ENCODE results near the gene RESP18. TPM values are rescaled to one million over a fixed set of nuclear protein-coding genes. Genes with fewer than 3 reads are reported as not detected.

RESP18 gene
- total RNA-seq, 1 donor from 2014 or later: not detected

- Mint-ChIP-seq H3K27ac (no peak overlapping the region), H3K27me3 (ENCODE audit: low read depth) (no peaks in the 10 kb centered on the region), H3K4me1 (ENCODE audit: low read depth) (peaks cover 3% of the 10 kb centered on the region), H3K9me3 (no peaks in the 10 kb centered on the region), H3K4me3 (ENCODE audit: low read depth) (no peak overlapping the region), H3K36me3 (ENCODE audit: low read depth) (peaks cover 30% of the 10 kb centered on the region)
- intact Hi-C loops (cut with micrococcal nuclease): no loop called here
- no peak for DNase-seq (ENCODE audit: low spot score)
Observed at GRCh38 chr2:219286436-219287115, 46.0 kb downstream of the RESP18 start.

DNA sequence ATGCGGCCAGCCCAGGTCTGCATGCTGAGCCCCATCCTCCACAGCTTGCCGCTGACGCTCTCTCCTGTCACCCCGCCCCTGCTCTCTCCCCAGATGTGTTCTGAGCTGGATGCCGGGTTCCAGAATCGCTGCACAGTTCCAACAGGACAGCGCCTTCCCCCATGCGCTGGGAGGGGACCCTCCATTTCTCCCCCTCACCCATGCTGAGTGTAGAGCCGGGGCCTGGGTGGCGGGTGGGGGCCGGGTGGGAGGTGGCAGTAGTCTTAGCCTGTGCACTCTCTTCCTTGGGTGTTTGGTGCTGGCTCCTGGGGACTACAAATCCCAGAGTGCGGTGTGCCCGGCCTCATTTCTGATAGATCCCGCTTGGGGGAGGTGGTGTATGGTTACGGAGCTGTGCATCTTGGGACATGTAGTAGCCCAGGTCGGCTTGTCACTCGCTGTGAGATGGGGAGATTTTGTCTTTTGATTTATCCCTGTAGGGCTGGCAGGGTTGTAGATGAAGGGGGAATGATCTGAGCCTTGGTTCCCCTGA lies 46.6 kb downstream of the RESP18 start:
- Mint-ChIP-seq H3K27ac (no peak overlapping the region), H3K36me3 (ENCODE audit: low read depth) (peaks cover 37% of the 10 kb centered on the region), H3K4me3 (ENCODE audit: low read depth) (no peak overlapping the region), H3K9me3 (no peaks in the 10 kb centered on the region), H3K27me3 (ENCODE audit: low read depth) (no peaks in the 10 kb centered on the region), H3K4me1 (ENCODE audit: low read depth) (peaks cover 6% of the 10 kb centered on the region)
- no peak for DNase-seq (ENCODE audit: low spot score)
- intact Hi-C loops (cut with micrococcal nuclease): no loop called here

- no peak overlapping the region for H3K4me3 Mint-ChIP-seq (ENCODE audit: low read depth)
- no peaks in the 10 kb centered on the region for H3K27me3 Mint-ChIP-seq (ENCODE audit: low read depth)
- H3K36me3 Mint-ChIP-seq (ENCODE audit: low read depth): peaks cover 41% of the 10 kb centered on the region
- DNase-seq (ENCODE audit: low spot score): no peak
- H3K9me3 Mint-ChIP-seq: no peaks in the 10 kb centered on the region
- intact Hi-C loops (cut with micrococcal nuclease): no loop called here
- H3K4me1 Mint-ChIP-seq (ENCODE audit: low read depth): peaks cover 11% of the 10 kb centered on the region
- H3K27ac Mint-ChIP-seq: no peak overlapping the region
Observed at GRCh38 chr2:219285373-219285735, 47.2 kb downstream of the RESP18 start.

GRCh38 chr2:219284501-219285372 lies 47.8 kb downstream of the RESP18 start:
- no peak overlapping the region for H3K4me3 Mint-ChIP-seq (ENCODE audit: low read depth)
- intact Hi-C loops (cut with micrococcal nuclease): no loop called here

GRCh38 chr2:219282943-219283581 lies 49.5 kb downstream of the RESP18 start:
- Mint-ChIP-seq H3K27ac (peak overlapping the region; percentile 52), H3K27me3 (ENCODE audit: low read depth) (no peaks in the 10 kb centered on the region), H3K36me3 (ENCODE audit: low read depth) (peaks cover 41% of the 10 kb centered on the region), H3K4me3 (ENCODE audit: low read depth) (no peak overlapping the region), H3K9me3 (no peaks in the 10 kb centered on the region), H3K4me1 (ENCODE audit: low read depth) (peaks cover 28% of the 10 kb centered on the region)
- intact Hi-C loops (cut with micrococcal nuclease): no loop called here
- no peak for DNase-seq (ENCODE audit: low spot score)

More at GRCh38 chr2:219284501-219285372, 47.8 kb downstream of the RESP18 start:
- H3K9me3 Mint-ChIP-seq: no peaks in the 10 kb centered on the region
- no peaks in the 10 kb centered on the region for H3K27me3 Mint-ChIP-seq (ENCODE audit: low read depth)
- no peak overlapping the region for H3K27ac Mint-ChIP-seq
- H3K36me3 Mint-ChIP-seq (ENCODE audit: low read depth): peaks cover 41% of the 10 kb centered on the region
- H3K4me1 Mint-ChIP-seq (ENCODE audit: low read depth): peaks cover 17% of the 10 kb centered on the region
- no peak for DNase-seq (ENCODE audit: low spot score)

DNA sequence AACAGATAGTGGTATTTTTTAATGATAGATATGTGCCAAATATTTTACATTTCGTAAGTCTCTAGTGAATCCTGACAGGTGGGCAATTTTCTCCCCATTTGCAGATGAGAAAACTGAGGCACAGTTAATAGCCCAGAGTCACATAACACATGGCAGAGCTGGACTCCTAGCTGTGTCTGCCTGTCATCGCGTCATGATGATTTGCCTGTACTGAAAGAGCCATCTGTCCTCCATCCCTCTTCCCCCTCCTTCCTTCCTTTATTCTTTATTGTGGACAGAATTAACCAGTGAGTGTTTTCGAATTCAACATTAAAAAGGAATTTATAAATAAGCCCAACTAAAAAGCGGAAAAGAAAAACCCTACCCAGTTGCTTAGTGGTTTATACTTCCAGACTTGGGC lies 50.2 kb downstream of the RESP18 start:
- H3K27me3 Mint-ChIP-seq (ENCODE audit: low read depth): no peaks in the 10 kb centered on the region
- intact Hi-C loops (cut with micrococcal nuclease): no loop called here
- H3K9me3 Mint-ChIP-seq: no peaks in the 10 kb centered on the region
- H3K27ac Mint-ChIP-seq: no peak overlapping the region
- H3K36me3 Mint-ChIP-seq (ENCODE audit: low read depth): peaks cover 41% of the 10 kb centered on the region
- no peak overlapping the region for H3K4me3 Mint-ChIP-seq (ENCODE audit: low read depth)
- peaks cover 35% of the 10 kb centered on the region for H3K4me1 Mint-ChIP-seq (ENCODE audit: low read depth)
- DNase-seq (ENCODE audit: low spot score): no peak

- H3K36me3 Mint-ChIP-seq (ENCODE audit: low read depth): peaks cover 41% of the 10 kb centered on the region
- no peak overlapping the region for H3K27ac Mint-ChIP-seq
- H3K4me3 Mint-ChIP-seq (ENCODE audit: low read depth): no peak overlapping the region
- DNase-seq (ENCODE audit: low spot score): no peak
- intact Hi-C loops (cut with micrococcal nuclease): no loop called here
- peaks cover 39% of the 10 kb centered on the region for H3K4me1 Mint-ChIP-seq (ENCODE audit: low read depth)
- no peaks in the 10 kb centered on the region for H3K27me3 Mint-ChIP-seq (ENCODE audit: low read depth)
- H3K9me3 Mint-ChIP-seq: no peaks in the 10 kb centered on the region
Observed at GRCh38 chr2:219281588-219281987, 51.0 kb downstream of the RESP18 start.

GRCh38 chr2:219280651-219281050 lies 51.9 kb downstream of the RESP18 start:
- Mint-ChIP-seq H3K36me3 (ENCODE audit: low read depth) (peaks cover 34% of the 10 kb centered on the region), H3K9me3 (no peaks in the 10 kb centered on the region), H3K27ac (peak overlapping the region; percentile 91), H3K27me3 (ENCODE audit: low read depth) (no peaks in the 10 kb centered on the region), H3K4me3 (ENCODE audit: low read depth) (peak overlapping the region; percentile 85), H3K4me1 (ENCODE audit: low read depth) (peaks cover 39% of the 10 kb centered on the region)
- no peak for DNase-seq (ENCODE audit: low spot score)
- intact Hi-C loops (cut with micrococcal nuclease): no loop called here

- Mint-ChIP-seq H3K4me1 (ENCODE audit: low read depth) (peaks cover 39% of the 10 kb centered on the region), H3K4me3 (ENCODE audit: low read depth) (peak overlapping the region; percentile 85)
- intact Hi-C loops (cut with micrococcal nuclease): loop anchor here (1.0 to 2.0 kb wide), 10 partner anchors 14 to 883 kb away; partner anchors contain the start of genes ABCB6, ANKZF1, ATG9A and NHEJ1
Observed at GRCh38 chr2:219279916-219280516, 52.5 kb downstream of the RESP18 start.

GRCh38 chr2:219279151-219279915 lies 53.2 kb downstream of the RESP18 start, which contains the start of gene DNAJB2:
Gene DNAJB2 (plus strand): TSS chr2:219279366. CDS start chr2:219279834, 468 bp downstream.
- H3K4me1 Mint-ChIP-seq (ENCODE audit: low read depth): peaks cover 39% of the 10 kb centered on the region
- H3K36me3 Mint-ChIP-seq (ENCODE audit: low read depth): peaks cover 31% of the 10 kb centered on the region
- intact Hi-C loops (cut with micrococcal nuclease): loop anchor here (1.0 to 2.0 kb wide), 10 partner anchors 15 to 882 kb away; partner anchors contain the start of genes ABCB6, ANKZF1, ATG9A and NHEJ1
- H3K4me3 Mint-ChIP-seq (ENCODE audit: low read depth): peak within 1 kb of the TSS; percentile 85
- peaks cover 3% of the 10 kb centered on the region for H3K27me3 Mint-ChIP-seq (ENCODE audit: low read depth)
- peak; percentile 98 for DNase-seq (ENCODE audit: low spot score)
- no peaks in the 10 kb centered on the region for H3K9me3 Mint-ChIP-seq
- H3K27ac Mint-ChIP-seq: peak within 1 kb of the TSS; percentile 91

More at GRCh38 chr2:219279916-219280516, 52.5 kb downstream of the RESP18 start:
- no peak for DNase-seq (ENCODE audit: low spot score)
- peaks cover 31% of the 10 kb centered on the region for H3K36me3 Mint-ChIP-seq (ENCODE audit: low read depth)
- H3K27me3 Mint-ChIP-seq (ENCODE audit: low read depth): no peaks in the 10 kb centered on the region
- H3K27ac Mint-ChIP-seq: peak overlapping the region; percentile 91
- H3K9me3 Mint-ChIP-seq: no peaks in the 10 kb centered on the region

- peak overlapping the region; percentile 85 for H3K4me3 Mint-ChIP-seq (ENCODE audit: low read depth)
- peaks cover 3% of the 10 kb centered on the region for H3K27me3 Mint-ChIP-seq (ENCODE audit: low read depth)
- H3K36me3 Mint-ChIP-seq (ENCODE audit: low read depth): peaks cover 30% of the 10 kb centered on the region
- peaks cover 39% of the 10 kb centered on the region for H3K4me1 Mint-ChIP-seq (ENCODE audit: low read depth)
- intact Hi-C loops (cut with micrococcal nuclease): loop anchor here (1.0 to 2.0 kb wide), 10 partner anchors 16 to 881 kb away; partner anchors contain the start of genes ABCB6, ANKZF1, ATG9A and NHEJ1
- H3K9me3 Mint-ChIP-seq: no peaks in the 10 kb centered on the region
- DNase-seq (ENCODE audit: low spot score): no peak
- peak overlapping the region; percentile 91 for H3K27ac Mint-ChIP-seq
Observed at GRCh38 chr2:219278655-219279150, 53.8 kb downstream of the RESP18 start.

Data from activated T-helper 2 cell treated with anti-CD3 and anti-CD28 coated beads, Interferon-gamma antibody, Interleukin-2, Interleukin-4, amounts not matched to agents 10 μg/mL and 5 μg/mL and 100 μg/mL, durations not matched to agents 14 hours and 24 hours and 36 hours (primary cell).